Sigmoid colon (tissue), 4 donors: ENCODE measurements around the gene ZNF562.

Experiments used
- CTCF ChIP-seq, 4 experiments: fragments of 450-650 bp in 3 of 4; fragments of 200-600 bp in 1 of 4; IDR thresholded peaks; one replicate each; pipeline ENCODE4 v1.5.1; 2016 to 2019; ENCODE audit warnings: antibody characterized with exemption in 4 of 4, mild to moderate bottlenecking in 3 of 4, moderate library complexity in 2 of 4
- EP300 ChIP-seq, 4 donors: sonication (generic); formaldehyde crosslinking; IDR thresholded peaks; one replicate each; pipeline ENCODE4 v1.6.1; 2017; ENCODE audit warnings: antibody characterized with exemption in 4 of 4
- POLR2A ChIP-seq, 2 donors: fragments of 450-650 bp; IDR thresholded peaks; one replicate each; pipeline ENCODE4 v1.6.1; 2016; ENCODE audit warnings: antibody characterized with exemption in 2 of 2, mild to moderate bottlenecking in 2 of 2, moderate library complexity in 2 of 2
- POLR2AphosphoS5 ChIP-seq, 4 donors: sonication (generic); formaldehyde crosslinking; IDR thresholded peaks; one replicate each; pipeline ENCODE4 v1.6.1; 2017; ENCODE audit warnings: antibody characterized with exemption in 4 of 4

GRCh38 chr19:9645472-9645871 lies 29.4 kb downstream of the ZNF562 start:
- TF ChIP-seq POLR2AphosphoS5 (IDR thresholded peaks at IDR 0.05) (no peak), CTCF (IDR thresholded peaks at IDR 0.05) (no peak), POLR2A (IDR thresholded peaks at IDR 0.05) (no peak), EP300 (IDR thresholded peaks at IDR 0.05) (no peak)
